HepG2 (cell line): Measurements from ENCODE around the gene NIFK. TPM values are rescaled to one million over a fixed set of nuclear protein-coding genes. Genes with fewer than 3 reads are reported as not detected.

Experiments
- ASH2L ChIP-seq: fragments of 300-600, 200-600 bp; sonication (generic); IDR thresholded peaks from 2 replicates; pipeline ENCODE4 v1.7.0; 2017; ENCODE audit warnings: low read depth, mild to moderate bottlenecking, moderate library complexity, mixed read lengths, low read length; ENCODE audit not compliant: insufficient read length
- CBX5 ChIP-seq: sonication (generic); formaldehyde crosslinking; IDR thresholded peaks from 2 replicates; pipeline ENCODE4 v1.4.0; 2020; ENCODE audit warnings: missing genetic modification reagents, borderline replicate concordance
- FOSL2 ChIP-seq: sonication (generic); formaldehyde crosslinking; IDR thresholded peaks from 2 replicates; pipeline ENCODE4 v1.4.0; 2020; ENCODE audit warnings: missing genetic modification reagents
- GATAD1 ChIP-seq: IDR thresholded peaks from 2 replicates; pipeline ENCODE4 v1.6.1; 2016; ENCODE audit warnings: missing genetic modification reagents, missing compliant biosample characterization
- KLF11 ChIP-seq: IDR thresholded peaks from 2 replicates; pipeline ENCODE4 v1.6.1; 2016; ENCODE audit warnings: missing compliant biosample characterization
- SETDB1 ChIP-seq: sonication (generic); formaldehyde crosslinking; IDR thresholded peaks from 2 replicates; pipeline ENCODE4 v1.5.1; 2020; ENCODE audit warnings: missing genetic modification reagents, mild to moderate bottlenecking, borderline replicate concordance
- THRA ChIP-seq: sonication (generic); formaldehyde crosslinking; IDR thresholded peaks from 2 replicates; pipeline ENCODE4 v1.4.0; 2020; ENCODE audit warnings: missing genetic modification reagents, borderline replicate concordance
- WIZ ChIP-seq: sonication (generic); formaldehyde crosslinking; IDR thresholded peaks from 2 replicates; pipeline ENCODE4 v1.5.1; 2020; ENCODE audit warnings: mild to moderate bottlenecking, missing genetic modification reagents
- ZNF230 ChIP-seq: sonication (generic); formaldehyde crosslinking; IDR thresholded peaks from 2 replicates; pipeline ENCODE4 v1.4.0; 2020; ENCODE audit warnings: mild to moderate bottlenecking, missing genetic modification reagents
- ZNF484 ChIP-seq: sonication (generic); formaldehyde crosslinking; IDR thresholded peaks from 2 replicates; pipeline ENCODE4 v1.5.1; 2020; ENCODE audit warnings: mild to moderate bottlenecking, low read depth, missing genetic modification reagents, borderline replicate concordance
- ZNF841 ChIP-seq: sonication (generic); formaldehyde crosslinking; IDR thresholded peaks from 2 replicates; pipeline ENCODE4 v1.8.1; 2023; ENCODE audit warnings: missing genetic modification reagents, borderline replicate concordance
- ZNF850 ChIP-seq: sonication (generic); formaldehyde crosslinking; conservative IDR thresholded peaks from 2 replicates; pipeline ENCODE4 v1.9.0; 2021; ENCODE audit warnings: mild to moderate bottlenecking, missing genetic modification reagents
- polyA plus RNA-seq, 8 experiments: library from polyadenylated mRNA; depleted of rRNA in 3 of 8; stranded (reverse) in 7 of 8; unstranded in 1 of 8; fragments of >200 nt; fragmentation: Illumina TruSeq in 4 of 8; extraction: Trizol in 4 of 8; gene quantifications; 2 replicates each; pipeline versions ENCODE4 v1.2.1 to v1.2.3, GENCODE V29; 2011 to 2016; ENCODE audit warnings: low read depth in 4 of 8, missing spikeins in 1 of 8, mixed read lengths in 1 of 8; ENCODE audit not compliant: insufficient read depth in 1 of 8
- total RNA-seq, 5 experiments: library from RNA; depleted of rRNA; stranded (reverse); fragments of >200 nt; fragmentation: Illumina TruSeq; extraction: Trizol; gene quantifications; 2 replicates each; pipeline ENCODE4 v1.2.3, GENCODE V29; 2016; ENCODE audit warnings: low read depth in 1 of 5
- TF ChIP-seq, protein P1 (sequence below): sonication (generic); formaldehyde crosslinking; IDR thresholded peaks from 2 replicates; pipeline ENCODE4 v1.4.0; 2020; ENCODE audit warnings: mild to moderate bottlenecking, low read depth, missing genetic modification reagents
- TF ChIP-seq, protein P2 (sequence below): sonication (generic); formaldehyde crosslinking; IDR thresholded peaks from 2 replicates; pipeline ENCODE4 v1.8.0; 2022; ENCODE audit warnings: missing genetic modification reagents, mild to moderate bottlenecking, borderline replicate concordance
- TF ChIP-seq, protein P3 (sequence below): sonication (generic); formaldehyde crosslinking; IDR thresholded peaks from 2 replicates; pipeline ENCODE4 v1.8.0; 2022; ENCODE audit warnings: mild to moderate bottlenecking, missing genetic modification reagents
- TF ChIP-seq, protein P4 (sequence below): sonication (generic); formaldehyde crosslinking; IDR thresholded peaks from 2 replicates; pipeline ENCODE4 v1.4.0; 2020; ENCODE audit warnings: missing genetic modification reagents
- TF ChIP-seq, protein P5 (sequence below): sonication (generic); formaldehyde crosslinking; conservative IDR thresholded peaks from 2 replicates; pipeline ENCODE4 v1.4.0; 2020; ENCODE audit warnings: missing genetic modification reagents

The NIFK gene
- total and polyA plus RNA-seq, 2 of the 13 experiments (the other 11 are each of a cell fraction or from before 2014, with no cell fraction given): 19.6 to 105 TPM

DNA sequence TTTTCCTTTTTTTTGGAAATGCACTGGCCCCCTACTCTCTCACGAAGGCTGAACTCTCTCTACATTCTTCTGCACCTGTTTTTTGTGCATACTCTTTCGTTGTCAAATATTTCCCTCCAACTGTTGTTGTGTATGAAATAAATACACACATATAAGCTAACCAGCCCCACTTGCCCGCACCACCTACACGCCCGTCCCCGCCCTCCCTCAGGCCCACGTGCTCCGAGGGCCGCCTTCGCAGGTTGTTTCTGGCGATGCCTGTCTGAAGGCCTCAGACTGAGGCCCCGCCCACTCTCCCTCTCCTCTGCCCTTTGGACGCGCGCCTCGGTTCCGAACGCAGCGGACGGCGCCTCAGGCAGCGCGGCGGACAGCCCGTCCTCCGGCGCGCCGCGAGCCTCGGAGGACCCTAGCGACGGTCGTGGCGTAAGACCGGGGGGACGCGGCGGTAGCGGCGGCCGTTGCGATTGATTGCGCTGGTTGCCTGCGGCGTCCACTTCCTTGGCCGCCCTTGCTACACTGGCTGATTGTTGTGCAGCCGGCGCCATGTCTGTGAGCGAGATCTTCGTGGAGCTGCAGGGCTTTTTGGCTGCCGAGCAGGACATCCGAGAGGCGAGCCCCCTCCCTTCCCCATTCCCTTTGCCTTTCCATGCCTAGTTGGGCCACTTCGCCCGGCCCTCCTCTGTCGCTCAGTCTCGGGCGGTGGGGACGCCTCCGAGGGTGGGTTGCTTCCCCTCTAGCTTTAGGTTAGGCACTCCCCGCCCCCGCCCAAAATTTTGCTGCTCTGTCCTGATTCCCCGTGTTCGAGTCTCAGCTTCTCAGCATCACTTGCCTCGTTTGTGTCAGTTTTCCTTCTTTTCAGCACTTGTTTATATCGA lies 18.8 kb upstream of the NIFK start, which contains the start of gene TSN (continued):
- TF ChIP-seq, protein P1, sequence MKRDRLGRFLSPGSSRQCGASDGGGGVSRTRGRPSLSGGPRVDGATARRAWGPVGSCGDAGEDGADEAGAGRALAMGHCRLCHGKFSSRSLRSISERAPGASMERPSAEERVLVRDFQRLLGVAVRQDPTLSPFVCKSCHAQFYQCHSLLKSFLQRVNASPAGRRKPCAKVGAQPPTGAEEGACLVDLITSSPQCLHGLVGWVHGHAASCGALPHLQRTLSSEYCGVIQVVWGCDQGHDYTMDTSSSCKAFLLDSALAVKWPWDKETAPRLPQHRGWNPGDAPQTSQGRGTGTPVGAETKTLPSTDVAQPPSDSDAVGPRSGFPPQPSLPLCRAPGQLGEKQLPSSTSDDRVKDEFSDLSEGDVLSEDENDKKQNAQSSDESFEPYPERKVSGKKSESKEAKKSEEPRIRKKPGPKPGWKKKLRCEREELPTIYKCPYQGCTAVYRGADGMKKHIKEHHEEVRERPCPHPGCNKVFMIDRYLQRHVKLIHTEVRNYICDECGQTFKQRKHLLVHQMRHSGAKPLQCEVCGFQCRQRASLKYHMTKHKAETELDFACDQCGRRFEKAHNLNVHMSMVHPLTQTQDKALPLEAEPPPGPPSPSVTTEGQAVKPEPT: peak; percentile 69; the same call in 1 of the 2 replicates
- TF ChIP-seq ZNF841 (CRISPR knock-in tag) (no peak; the same call in 1 of the 2 replicates), GATAD1 (CRISPR knock-in tag) (peak; percentile 100), THRA (peak; percentile 82; the same call in 1 of the 2 replicates), CBX5 (CRISPR knock-in tag) (peak; percentile 90), WIZ (CRISPR knock-in tag) (peak; percentile 64; the same call in 1 of the 2 replicates), ZNF850 (CRISPR knock-in tag) (no peak), FOSL2 (CRISPR knock-in tag) (peak; percentile 72), ZNF484 (CRISPR knock-in tag) (no peak), ZNF230 (peak; percentile 89), ASH2L (peak; percentile 100), KLF11 (CRISPR knock-in tag) (no peak; the same call in 1 of the 2 replicates), SETDB1 (CRISPR knock-in tag) (no peak)
- TF ChIP-seq, protein P2, sequence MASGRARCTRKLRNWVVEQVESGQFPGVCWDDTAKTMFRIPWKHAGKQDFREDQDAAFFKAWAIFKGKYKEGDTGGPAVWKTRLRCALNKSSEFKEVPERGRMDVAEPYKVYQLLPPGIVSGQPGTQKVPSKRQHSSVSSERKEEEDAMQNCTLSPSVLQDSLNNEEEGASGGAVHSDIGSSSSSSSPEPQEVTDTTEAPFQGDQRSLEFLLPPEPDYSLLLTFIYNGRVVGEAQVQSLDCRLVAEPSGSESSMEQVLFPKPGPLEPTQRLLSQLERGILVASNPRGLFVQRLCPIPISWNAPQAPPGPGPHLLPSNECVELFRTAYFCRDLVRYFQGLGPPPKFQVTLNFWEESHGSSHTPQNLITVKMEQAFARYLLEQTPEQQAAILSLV (CRISPR knock-in tag): peak; percentile 95; the same call in 1 of the 2 replicates
- TF ChIP-seq, protein P3, sequence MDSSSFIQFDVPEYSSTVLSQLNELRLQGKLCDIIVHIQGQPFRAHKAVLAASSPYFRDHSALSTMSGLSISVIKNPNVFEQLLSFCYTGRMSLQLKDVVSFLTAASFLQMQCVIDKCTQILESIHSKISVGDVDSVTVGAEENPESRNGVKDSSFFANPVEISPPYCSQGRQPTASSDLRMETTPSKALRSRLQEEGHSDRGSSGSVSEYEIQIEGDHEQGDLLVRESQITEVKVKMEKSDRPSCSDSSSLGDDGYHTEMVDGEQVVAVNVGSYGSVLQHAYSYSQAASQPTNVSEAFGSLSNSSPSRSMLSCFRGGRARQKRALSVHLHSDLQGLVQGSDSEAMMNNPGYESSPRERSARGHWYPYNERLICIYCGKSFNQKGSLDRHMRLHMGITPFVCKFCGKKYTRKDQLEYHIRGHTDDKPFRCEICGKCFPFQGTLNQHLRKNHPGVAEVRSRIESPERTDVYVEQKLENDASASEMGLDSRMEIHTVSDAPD (CRISPR knock-in tag): no peak
- TF ChIP-seq, protein P4, sequence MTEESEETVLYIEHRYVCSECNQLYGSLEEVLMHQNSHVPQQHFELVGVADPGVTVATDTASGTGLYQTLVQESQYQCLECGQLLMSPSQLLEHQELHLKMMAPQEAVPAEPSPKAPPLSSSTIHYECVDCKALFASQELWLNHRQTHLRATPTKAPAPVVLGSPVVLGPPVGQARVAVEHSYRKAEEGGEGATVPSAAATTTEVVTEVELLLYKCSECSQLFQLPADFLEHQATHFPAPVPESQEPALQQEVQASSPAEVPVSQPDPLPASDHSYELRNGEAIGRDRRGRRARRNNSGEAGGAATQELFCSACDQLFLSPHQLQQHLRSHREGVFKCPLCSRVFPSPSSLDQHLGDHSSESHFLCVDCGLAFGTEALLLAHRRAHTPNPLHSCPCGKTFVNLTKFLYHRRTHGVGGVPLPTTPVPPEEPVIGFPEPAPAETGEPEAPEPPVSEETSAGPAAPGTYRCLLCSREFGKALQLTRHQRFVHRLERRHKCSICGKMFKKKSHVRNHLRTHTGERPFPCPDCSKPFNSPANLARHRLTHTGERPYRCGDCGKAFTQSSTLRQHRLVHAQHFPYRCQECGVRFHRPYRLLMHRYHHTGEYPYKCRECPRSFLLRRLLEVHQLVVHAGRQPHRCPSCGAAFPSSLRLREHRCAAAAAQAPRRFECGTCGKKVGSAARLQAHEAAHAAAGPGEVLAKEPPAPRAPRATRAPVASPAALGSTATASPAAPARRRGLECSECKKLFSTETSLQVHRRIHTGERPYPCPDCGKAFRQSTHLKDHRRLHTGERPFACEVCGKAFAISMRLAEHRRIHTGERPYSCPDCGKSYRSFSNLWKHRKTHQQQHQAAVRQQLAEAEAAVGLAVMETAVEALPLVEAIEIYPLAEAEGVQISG: peak; percentile 95
- TF ChIP-seq, protein P5, sequence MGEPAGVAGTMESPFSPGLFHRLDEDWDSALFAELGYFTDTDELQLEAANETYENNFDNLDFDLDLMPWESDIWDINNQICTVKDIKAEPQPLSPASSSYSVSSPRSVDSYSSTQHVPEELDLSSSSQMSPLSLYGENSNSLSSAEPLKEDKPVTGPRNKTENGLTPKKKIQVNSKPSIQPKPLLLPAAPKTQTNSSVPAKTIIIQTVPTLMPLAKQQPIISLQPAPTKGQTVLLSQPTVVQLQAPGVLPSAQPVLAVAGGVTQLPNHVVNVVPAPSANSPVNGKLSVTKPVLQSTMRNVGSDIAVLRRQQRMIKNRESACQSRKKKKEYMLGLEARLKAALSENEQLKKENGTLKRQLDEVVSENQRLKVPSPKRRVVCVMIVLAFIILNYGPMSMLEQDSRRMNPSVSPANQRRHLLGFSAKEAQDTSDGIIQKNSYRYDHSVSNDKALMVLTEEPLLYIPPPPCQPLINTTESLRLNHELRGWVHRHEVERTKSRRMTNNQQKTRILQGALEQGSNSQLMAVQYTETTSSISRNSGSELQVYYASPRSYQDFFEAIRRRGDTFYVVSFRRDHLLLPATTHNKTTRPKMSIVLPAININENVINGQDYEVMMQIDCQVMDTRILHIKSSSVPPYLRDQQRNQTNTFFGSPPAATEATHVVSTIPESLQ: no peak
